ENCODE results near the gene SF3A2.

Gene SF3A2

GRCh38 chr19:2283835-2284507, 47.3 kb downstream of the SF3A2 start:
- no peak for DNase-seq (ENCODE audit: insufficient read length, low spot score)
- TF ChIP-seq SPI1 (IDR thresholded peaks at IDR 0.05; ENCODE audit: low read depth, low read length) (no peak), POU2F2 (IDR thresholded peaks at IDR 0.05; ENCODE audit: low read depth, low read length) (no peak), POLR2A (IDR thresholded peaks at IDR 0.05; ENCODE audit: low read depth, low read length) (no peak)
- FAIRE-seq = no peak

GRCh38 chr19:2286402-2287140, 49.9 kb downstream of the SF3A2 start:
- DNase-seq (ENCODE audit: insufficient read length, low spot score) = no peak
- FAIRE-seq = no peak
- no peak for TF ChIP-seq TAF1 (IDR thresholded peaks at IDR 0.05; ENCODE audit: low read depth, low read length)
- TF ChIP-seq POLR2AphosphoS5 (IDR thresholded peaks at IDR 0.05; ENCODE audit: low read depth, low read length) = 0 out of 2 replicates have a peak, but pooled peaks have one; percentile 9

GRCh38 chr19:2287585-2288337, 51.1 kb downstream of the SF3A2 start:
- no peak for TF ChIP-seq TAF1 (IDR thresholded peaks at IDR 0.05; ENCODE audit: low read depth, low read length)
- peak; percentile 50; the same call in 1 of the 2 replicates for TF ChIP-seq POLR2A (IDR thresholded peaks at IDR 0.05; ENCODE audit: low read depth, low read length)
- FAIRE-seq (no peak), DNase-seq (ENCODE audit: insufficient read length, low spot score) (no peak)

GRCh38 chr19:2288338-2288817, 51.8 kb downstream of the SF3A2 start:
- DNase-seq (ENCODE audit: insufficient read length, low spot score) (no peak), FAIRE-seq (no peak)
- no peak for TF ChIP-seq TAF1 (IDR thresholded peaks at IDR 0.05; ENCODE audit: low read depth, low read length)
- TF ChIP-seq PAX5 (IDR thresholded peaks at IDR 0.05; ENCODE audit: insufficient read depth, low read length, severe bottlenecking) = no peak
- TF ChIP-seq POU2F2 (IDR thresholded peaks at IDR 0.05; ENCODE audit: low read depth, low read length) = no peak
- no peak for TF ChIP-seq POLR2A (IDR thresholded peaks at IDR 0.05; ENCODE audit: low read depth, low read length)
- no peak for TF ChIP-seq SPI1 (IDR thresholded peaks at IDR 0.05; ENCODE audit: low read depth, low read length)
- no peak; the same call in 1 of the 2 replicates for TF ChIP-seq POLR2AphosphoS5 (IDR thresholded peaks at IDR 0.05; ENCODE audit: low read depth, low read length)

GRCh38 chr19:2288818-2289713, 52.4 kb downstream of the SF3A2 start:
- TF ChIP-seq POLR2AphosphoS5 (IDR thresholded peaks at IDR 0.05; ENCODE audit: low read depth, low read length) (0 out of 2 replicates have a peak, but pooled peaks have one; percentile 4), POLR2A (IDR thresholded peaks at IDR 0.05; ENCODE audit: low read depth, low read length) (peak; percentile 57; the same call in 1 of the 2 replicates), TAF1 (IDR thresholded peaks at IDR 0.05; ENCODE audit: low read depth, low read length) (no peak), SPI1 (IDR thresholded peaks at IDR 0.05; ENCODE audit: low read depth, low read length) (no peak)
- FAIRE-seq = peak; percentile 97
- no peak for DNase-seq (ENCODE audit: insufficient read length, low spot score)

GRCh38 chr19:2289714-2290435, 53.3 kb downstream of the SF3A2 start:
- FAIRE-seq = no peak
- DNase-seq (ENCODE audit: insufficient read length, low spot score) = peak; percentile 86
- TF ChIP-seq TAF1 (IDR thresholded peaks at IDR 0.05; ENCODE audit: low read depth, low read length) = 0 out of 2 replicates have a peak, but pooled peaks have one; percentile 12
- no peak for TF ChIP-seq PAX5 (IDR thresholded peaks at IDR 0.05; ENCODE audit: insufficient read depth, low read length, severe bottlenecking)
- TF ChIP-seq SPI1 (IDR thresholded peaks at IDR 0.05; ENCODE audit: low read depth, low read length) = peak; percentile 85
- TF ChIP-seq POLR2A (IDR thresholded peaks at IDR 0.05; ENCODE audit: low read depth, low read length) = 0 out of 2 replicates have a peak, but pooled peaks have one; percentile 22
- TF ChIP-seq POU2F2 (IDR thresholded peaks at IDR 0.05; ENCODE audit: low read depth, low read length) = peak; percentile 79; the same call in 1 of the 2 replicates
- TF ChIP-seq POLR2AphosphoS5 (IDR thresholded peaks at IDR 0.05; ENCODE audit: low read depth, low read length) = no peak

- FAIRE-seq (no peak), DNase-seq (ENCODE audit: insufficient read length, low spot score) (no peak)
These were observed 54.0 kb downstream of the SF3A2 start for GRCh38 chr19:2290441-2291184.

GRCh38 chr19:2291185-2291751, 54.6 kb downstream of the SF3A2 start:
- no peak for FAIRE-seq

More at GRCh38 chr19:2290441-2291184, 54.0 kb downstream of the SF3A2 start:
- TF ChIP-seq POLR2A (IDR thresholded peaks at IDR 0.05; ENCODE audit: low read depth, low read length) (peak; percentile 13; the same call in 1 of the 2 replicates), TAF1 (IDR thresholded peaks at IDR 0.05; ENCODE audit: low read depth, low read length) (no peak)

More at GRCh38 chr19:2291185-2291751, 54.6 kb downstream of the SF3A2 start:
- no peak for DNase-seq (ENCODE audit: insufficient read length, low spot score)
- TF ChIP-seq SPI1 (IDR thresholded peaks at IDR 0.05; ENCODE audit: low read depth, low read length) (no peak), TAF1 (IDR thresholded peaks at IDR 0.05; ENCODE audit: low read depth, low read length) (no peak), POU2F2 (IDR thresholded peaks at IDR 0.05; ENCODE audit: low read depth, low read length) (no peak), PAX5 (IDR thresholded peaks at IDR 0.05; ENCODE audit: insufficient read depth, low read length, severe bottlenecking) (no peak), POLR2A (IDR thresholded peaks at IDR 0.05; ENCODE audit: low read depth, low read length) (no peak), POLR2AphosphoS5 (IDR thresholded peaks at IDR 0.05; ENCODE audit: low read depth, low read length) (no peak; the same call in 1 of the 2 replicates)

All from GM12891 (cell line).